Stimulated activated CD8-positive, alpha-beta memory T cell treated with anti-CD3 and anti-CD28 coated beads, Interleukin-4, amount 100 ng/mL, for 48 hours (primary cell): ENCODE data around the gene KRT40.

ENCODE experiments used
- DNase-seq: peaks from one replicate; pipeline ENCODE4 v3.0.0-alpha.2; 2020

KRT40 gene

DNA sequence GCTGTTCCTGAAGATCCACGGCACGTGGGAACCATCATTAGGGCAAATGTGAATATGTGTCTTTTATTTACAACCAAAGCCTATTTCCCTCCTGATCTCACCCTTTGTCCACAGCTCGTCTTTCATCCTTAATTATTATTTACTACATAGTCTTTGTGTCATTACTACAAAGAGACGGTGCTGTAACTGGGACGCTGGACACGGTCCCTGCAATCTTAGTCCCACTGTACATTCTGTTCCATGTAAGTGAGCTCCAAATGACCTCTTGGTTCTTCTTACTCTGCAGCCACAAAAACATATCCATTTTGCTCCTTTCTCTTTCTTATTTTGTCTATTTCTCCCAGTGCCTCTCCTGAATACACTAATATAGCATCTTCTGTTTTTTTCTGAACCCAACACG is 34.0 kb downstream of the KRT40 start:
- DNase-seq: no peak

DNA sequence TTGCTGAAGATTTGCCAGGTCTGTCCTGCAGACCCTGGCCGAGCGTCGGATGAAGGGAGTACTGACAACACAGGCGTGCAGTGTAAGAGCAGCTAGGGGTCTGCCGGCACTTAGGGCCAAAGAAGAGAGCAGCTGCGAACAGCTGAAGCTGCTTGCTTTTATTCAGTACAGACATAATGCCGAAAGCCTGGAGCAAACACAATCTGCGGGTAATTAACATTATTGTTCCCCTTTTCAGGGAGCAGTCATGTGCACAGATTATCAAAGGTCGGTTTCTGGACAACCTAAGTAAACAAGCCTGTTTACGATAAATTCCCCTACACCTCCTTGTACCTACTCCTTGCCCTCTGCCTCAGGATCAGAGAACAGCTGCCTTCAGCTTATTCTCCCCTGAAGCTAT is 34.7 kb downstream of the KRT40 start:
- no peak for DNase-seq

DNA sequence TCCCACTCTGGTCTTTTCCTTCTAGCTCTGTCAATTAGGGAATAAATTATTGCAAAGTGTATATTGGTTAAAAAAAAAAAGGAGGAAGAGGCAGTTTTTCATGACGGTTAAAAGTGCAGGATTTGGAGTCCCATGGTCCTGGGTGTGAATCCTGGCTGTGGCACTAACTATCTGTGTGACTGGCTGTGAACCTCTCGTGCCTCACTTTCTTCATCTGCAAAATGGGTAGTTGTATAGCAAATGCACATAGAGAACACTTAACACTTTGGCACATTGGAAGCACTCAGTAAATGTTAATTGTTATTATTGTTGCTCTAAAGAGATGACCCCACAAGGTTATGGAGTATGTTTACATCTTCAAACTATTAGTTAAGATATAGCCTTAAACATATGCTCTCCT is 36.2 kb downstream of the KRT40 start:
- no peak for DNase-seq

DNA sequence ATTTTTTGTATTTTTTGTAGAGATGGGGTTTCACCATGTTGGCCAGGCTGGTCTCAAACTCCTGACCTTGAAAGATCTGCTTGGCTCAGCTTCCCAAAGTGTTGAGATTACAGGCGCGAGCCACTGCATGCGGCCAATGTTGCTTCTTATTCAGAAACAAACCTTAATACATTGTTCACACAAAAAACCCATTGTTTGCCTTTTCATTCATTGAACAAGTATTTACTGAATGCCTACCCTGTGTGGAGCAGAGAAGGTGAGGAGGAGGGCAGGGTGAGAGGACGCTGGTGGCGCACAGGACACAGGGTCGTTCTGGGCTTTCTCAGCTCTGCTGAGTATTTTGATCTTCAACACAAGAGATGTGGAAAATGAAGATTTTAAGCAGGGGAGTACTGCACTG is 38.7 kb downstream of the KRT40 start:
- DNase-seq: no peak

DNA sequence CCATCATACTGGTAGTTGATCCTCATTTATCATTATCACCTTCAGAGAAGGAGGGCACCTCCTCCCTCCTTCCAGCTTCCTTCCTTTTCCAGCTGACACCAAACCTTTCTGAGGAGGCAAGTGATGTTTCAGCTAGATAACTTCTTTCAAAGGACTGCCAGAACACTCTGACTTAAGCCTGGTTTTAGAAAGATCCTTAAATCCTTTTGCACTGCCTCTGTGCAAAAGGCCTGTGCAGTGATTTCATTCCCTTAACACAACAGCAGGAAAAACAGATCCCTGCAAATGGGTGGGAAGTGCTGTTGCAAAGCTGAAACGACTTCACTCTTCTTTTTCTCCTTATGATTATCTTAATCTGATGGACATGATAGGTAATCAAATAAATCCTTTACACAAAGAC is 39.6 kb downstream of the KRT40 start:
- DNase-seq: no peak

DNA sequence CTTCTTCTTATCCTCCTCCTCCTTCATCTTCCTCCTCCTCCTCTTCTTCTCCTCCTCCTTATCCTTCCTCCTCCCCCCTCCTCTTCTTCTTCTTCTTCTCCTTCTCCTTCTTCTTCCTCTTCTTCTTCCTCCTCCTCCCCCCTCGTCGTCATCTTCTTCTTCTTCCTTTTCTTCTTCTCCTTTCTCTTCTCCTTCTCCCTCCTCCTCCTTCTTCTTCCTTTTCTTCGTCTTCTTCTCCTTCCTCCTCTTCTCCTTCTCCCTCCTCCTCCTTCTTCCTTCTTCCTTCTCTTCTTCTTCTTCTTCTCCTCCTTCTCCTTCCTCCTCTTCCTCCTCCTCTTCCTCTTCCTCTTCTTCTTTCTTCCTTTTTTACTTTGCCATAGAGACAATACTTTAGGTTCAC is 41.6 kb downstream of the KRT40 start:
- DNase-seq: no peak

DNA sequence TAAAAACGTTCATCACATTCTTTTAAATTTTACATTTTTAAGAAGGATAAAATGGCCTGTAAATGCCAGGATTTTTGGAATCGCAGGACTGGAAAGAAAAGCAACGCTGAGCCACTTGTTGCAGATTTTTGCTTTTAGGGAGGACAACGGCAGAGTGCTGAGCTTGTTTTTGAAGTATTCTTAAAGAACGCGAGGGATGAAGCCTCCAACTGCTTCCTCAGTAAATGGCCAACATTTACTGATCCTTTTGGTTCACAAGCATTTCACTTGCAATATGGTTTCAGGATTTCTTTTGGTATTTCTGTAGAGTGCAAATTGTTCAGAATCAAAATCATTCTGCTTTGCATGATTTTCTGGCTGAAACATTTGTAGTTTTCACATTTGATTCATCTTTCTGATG is 43.9 kb downstream of the KRT40 start:
- no peak for DNase-seq

DNA sequence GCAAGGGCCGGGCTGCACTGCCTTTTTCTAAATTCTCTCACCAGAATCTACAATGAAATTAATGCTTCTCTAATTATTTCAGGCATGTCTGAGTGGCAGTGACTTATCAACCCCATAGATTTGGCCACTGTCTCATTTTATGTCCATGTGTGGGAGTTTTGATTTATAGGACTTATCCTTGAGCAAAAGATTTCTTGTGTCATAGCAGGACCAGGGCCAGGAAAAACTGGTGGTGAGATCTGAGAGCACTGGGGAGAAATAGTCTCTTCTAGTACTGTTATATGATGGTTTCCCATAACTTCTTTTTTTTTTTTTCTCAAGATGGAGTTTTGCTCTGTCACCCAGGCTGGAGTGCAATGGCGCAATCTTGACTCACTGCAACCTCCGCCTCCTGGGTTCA is 45.1 kb downstream of the KRT40 start:
- DNase-seq: no peak

DNA sequence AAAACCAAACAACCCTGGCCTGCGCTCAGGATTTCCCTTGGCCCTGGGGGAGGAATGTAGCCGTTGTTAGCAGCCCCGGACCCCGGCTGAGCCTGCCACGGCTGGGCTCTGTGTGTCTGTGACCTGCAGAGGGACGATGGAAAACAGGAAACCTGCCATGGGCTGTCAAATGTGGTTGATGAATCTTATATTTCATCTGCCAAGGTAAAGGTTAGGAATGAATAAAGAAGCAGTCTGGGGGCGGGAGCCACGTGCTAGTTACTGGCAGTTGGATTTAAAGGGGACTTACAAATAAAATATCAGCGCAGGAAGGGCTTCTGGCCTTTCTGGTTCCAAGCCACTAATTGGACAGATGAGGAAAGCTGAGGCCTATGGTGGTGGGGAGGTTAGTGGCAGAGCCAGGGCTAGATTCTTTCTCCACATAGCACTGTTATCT is 46.7 kb downstream of the KRT40 start, which contains the start of gene KRT23:
KRT23 (minus strand) TSS at position 263 of the 436 bp plus-strand sequence. CDS start 1,043 bp downstream, outside the sequence.
- no peak for DNase-seq

DNA sequence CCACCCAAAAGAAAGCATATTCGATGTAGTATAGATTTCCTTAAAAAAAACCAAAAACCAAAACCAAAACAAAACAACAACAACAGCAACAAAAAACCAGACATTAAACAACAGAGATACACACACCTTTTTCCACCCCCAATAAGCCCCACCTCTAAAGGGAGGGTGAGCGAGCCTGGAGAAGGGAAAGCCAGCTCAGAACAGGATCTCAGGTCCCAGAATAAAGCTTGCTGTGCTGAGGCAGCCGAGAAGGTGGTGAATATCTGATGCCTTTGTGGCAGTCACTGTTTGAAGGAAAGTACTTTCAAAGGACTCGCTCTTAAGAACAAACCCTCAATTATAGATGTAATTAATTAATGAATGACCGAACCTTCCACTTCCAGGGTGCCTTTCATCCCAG is 47.1 kb downstream of the KRT40 start:
- DNase-seq: no peak

DNA sequence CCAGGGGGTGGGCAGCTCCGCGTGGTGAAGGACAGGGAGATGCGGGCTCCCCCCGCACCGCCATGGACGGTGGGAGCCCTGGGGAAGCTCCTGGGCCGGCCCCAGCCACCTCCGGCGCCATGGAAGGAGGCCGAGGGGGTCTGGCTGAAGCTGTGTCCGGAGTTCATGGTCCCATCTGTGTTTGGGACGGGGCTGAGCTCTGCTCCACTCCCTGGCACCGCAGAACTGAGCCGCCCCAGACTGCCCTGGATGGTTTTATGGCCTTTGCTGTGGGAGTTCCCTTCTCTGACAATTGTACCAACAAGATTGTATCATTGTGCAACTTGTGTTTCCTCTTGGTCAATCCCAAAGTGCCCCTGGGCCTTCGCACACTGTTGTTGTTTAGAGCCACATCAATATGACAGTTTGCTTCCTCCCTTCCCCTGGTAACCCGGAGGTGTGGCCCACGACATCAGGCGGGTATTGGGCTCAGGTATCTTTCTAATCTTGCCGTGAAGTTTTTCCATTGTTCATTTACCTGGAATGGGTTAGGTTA is 47.6 kb downstream of the KRT40 start:
- DNase-seq: no peak

DNA sequence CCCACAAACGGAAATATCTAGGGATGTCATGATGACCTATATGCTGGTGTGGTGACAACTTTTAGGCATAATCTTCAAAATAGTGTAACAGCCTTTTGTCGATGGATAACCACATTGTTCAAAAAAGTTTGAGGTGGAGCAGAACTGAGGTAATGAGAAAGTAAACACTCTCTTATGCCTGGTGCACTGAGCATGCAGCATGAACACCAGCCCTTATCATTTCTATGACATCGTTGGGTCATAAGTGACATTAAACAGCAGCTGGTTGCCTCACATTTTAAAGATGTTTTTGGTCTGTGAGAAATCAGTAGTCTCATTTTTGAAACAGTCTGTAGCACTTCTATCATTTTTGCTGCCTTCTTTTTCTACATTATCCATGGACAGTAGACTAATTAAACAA is 48.5 kb downstream of the KRT40 start:
- DNase-seq: no peak

DNA sequence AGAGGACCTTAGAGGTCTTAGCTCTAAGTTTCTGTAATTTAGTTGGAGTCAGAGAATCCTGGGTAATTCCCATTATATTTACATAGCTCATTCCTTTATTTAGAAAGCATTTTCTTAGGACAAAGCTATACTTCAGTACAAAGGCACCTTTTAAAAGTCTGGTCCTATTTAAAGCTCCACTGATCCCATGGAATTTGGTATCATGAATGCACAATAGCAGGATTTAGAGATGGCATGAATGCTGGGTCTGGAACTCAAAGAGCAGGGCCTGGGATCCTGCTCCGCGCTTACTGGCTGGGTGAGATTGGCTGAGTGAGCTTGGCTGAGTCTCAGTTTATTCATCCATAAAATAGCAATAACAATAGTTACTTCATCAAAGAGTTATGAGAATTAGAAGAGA is 51.5 kb downstream of the KRT40 start:
- no peak for DNase-seq

DNA sequence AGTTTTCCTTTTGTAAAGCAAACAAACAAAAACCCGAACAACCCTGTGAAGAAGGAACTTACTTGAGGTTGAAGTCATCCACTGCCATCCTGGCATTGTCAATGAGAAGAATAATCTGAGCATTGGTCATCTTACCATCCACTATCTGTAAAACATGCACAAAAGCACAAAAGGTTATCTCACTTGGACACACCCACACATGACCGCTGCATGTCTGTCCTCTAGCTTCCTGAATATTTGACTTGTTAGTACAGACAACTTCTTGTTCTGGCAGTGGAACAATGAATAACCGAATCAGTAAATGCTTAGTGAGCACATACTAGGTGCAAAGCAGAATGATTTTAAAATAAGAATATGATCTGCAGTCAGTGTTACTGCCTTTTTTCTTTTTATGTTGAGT is 52.8 kb downstream of the KRT40 start:
- no peak for DNase-seq
